ACHN (cell line): ENCODE measurements around the gene EIF2D.
A peak's percentile ranks its signal among the peaks of the same experiment; 100 is the strongest.
"Not testable (repeated sequence)": the region's sequence is repeated elsewhere in the genome, so short reads cannot be mapped to it uniquely, and the experiment has no call there.

ENCODE experiments used
- DNase-seq: peaks from one replicate; pipeline ENCODE4 v3.0.0-alpha.2; 2015
- in situ Hi-C: cut with HindIII; loops from 2 replicates; pipeline ENCODE4 v1.10.0; 2017; ENCODE audit warnings: low sequenced_read_pairs, low pct_ligation_motif_present, low pct_unique_long_range_greater_than_20kb

EIF2D gene

GRCh38 chr1:206612129-206612876, at the start of gene EIF2D:
Gene EIF2D, minus strand, starts transcription at chr1:206612465. Its CDS starts 123 bp downstream, at chr1:206612342.
- DNase-seq, result peak; percentile 95
- in situ Hi-C loops, result no loop called here

GRCh38 chr1:206661161-206661820, 49.0 kb upstream of the EIF2D start:
- DNase-seq, result no peak
- in situ Hi-C loops, result no loop called here

DNA sequence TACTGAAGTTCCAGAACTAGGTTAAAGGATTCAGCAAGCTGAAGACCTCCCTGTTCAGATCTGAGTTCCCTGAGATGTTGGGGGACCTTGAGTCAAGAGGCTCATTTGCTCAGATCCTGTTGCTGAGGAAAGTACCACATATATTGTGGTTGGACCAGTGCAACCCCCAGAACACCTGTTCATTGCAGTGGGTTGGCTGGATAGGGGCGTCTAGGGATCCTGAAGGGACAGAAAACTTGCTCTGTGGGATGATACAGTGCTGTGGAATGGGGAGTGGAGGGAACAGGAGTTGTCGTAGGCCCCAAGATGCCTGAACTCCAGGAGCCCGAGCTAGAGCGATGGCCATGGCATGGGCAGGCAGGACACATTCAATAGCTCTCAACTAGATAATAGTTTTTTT, 47.9 kb upstream of the EIF2D start:
- in situ Hi-C loops, result no loop called here
- DNase-seq, result no peak

DNA sequence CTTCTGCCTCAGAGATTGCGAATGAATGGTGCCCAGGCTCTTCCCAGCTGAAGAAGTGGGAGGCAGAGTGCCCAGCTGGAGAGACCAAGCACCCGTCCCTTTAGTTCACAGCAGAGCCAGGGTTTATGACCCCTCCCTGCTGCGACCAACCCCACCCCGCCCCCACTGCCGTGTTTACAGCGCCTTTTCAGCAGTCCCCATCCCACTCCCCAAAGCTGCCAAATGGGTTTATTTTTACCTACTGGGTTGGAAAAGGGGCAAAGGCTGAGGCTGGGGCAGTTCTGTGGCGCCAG, 46.7 kb upstream of the EIF2D start:
- no peak for DNase-seq
- in situ Hi-C loops, result no loop called here

DNA sequence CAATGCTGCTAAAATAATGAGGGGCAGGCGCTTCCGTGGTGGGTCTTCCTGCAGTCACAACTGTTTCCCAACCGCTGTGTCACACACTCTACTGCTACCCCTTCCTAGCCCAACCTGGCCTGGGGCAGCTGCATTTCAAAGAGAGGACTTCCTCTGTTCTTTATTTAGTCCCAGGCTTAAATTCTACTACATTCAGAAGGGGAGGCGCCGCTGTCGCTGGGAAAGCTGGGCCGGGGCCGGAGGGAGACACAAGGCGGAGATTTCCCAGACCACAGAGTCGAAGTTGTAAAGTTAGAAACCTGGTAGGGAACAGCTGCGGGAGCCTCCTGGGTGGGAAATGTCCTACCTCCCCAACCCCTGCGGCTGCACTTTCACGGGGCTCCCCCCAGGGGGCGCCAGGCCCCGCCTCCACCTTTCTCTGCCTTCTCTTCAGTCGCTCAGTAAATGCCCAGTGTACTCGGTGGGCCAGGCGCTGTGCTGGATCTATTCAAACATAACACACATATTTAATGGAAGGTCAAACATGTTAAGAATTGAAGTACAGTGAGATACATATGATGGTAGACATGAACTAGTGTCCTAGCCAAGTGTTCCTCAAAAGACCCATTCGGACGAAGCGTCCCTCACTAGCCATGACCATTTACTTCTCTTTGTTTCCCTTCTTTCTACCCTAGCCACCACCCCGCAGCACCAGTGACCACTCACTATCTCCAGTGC, 46.2 kb upstream of the EIF2D start:
- DNase-seq, result peak; percentile 22
- in situ Hi-C loops, result no loop called here

DNA sequence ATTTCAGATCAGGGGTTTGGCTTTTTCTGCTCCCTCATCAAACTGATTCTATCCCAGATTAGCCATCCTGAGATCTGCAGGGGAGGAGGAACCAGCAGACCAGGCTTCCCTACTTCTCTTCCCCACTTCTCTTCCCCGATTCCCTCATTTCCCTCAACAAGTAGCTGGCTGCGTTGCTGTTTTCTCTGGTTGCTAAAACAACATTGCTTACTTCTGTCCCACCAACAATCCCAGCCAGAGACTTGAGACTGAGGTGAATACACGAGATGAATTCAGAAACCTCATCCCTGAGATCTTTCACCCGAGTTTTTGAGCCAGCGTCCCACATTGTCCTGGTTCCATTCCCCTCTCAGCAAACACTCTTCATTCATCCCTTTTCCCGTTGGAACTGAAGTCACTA, 45.5 kb upstream of the EIF2D start:
- DNase-seq, result no peak
- in situ Hi-C loops, result no loop called here

- in situ Hi-C loops, result no loop called here
Measured at GRCh38 chr1:206656936-206657335, 44.7 kb upstream of the EIF2D start.

GRCh38 chr1:206655471-206655882, 43.2 kb upstream of the EIF2D start:
- in situ Hi-C loops, result no loop called here
- no peak for DNase-seq

More at GRCh38 chr1:206656936-206657335, 44.7 kb upstream of the EIF2D start:
- DNase-seq, result no peak

- no peak for DNase-seq
- in situ Hi-C loops, result no loop called here
Measured at GRCh38 chr1:206654828-206655227, 42.6 kb upstream of the EIF2D start.

- DNase-seq, result no peak
- in situ Hi-C loops, result no loop called here
Measured at GRCh38 chr1:206653715-206654459, 41.6 kb upstream of the EIF2D start.

- in situ Hi-C loops, result no loop called here
- DNase-seq, result peak; percentile 12
Measured at GRCh38 chr1:206651958-206652890, 40.0 kb upstream of the EIF2D start.

- in situ Hi-C loops, result no loop called here
- no peak for DNase-seq
Measured at GRCh38 chr1:206651014-206651413, 38.7 kb upstream of the EIF2D start.

DNA sequence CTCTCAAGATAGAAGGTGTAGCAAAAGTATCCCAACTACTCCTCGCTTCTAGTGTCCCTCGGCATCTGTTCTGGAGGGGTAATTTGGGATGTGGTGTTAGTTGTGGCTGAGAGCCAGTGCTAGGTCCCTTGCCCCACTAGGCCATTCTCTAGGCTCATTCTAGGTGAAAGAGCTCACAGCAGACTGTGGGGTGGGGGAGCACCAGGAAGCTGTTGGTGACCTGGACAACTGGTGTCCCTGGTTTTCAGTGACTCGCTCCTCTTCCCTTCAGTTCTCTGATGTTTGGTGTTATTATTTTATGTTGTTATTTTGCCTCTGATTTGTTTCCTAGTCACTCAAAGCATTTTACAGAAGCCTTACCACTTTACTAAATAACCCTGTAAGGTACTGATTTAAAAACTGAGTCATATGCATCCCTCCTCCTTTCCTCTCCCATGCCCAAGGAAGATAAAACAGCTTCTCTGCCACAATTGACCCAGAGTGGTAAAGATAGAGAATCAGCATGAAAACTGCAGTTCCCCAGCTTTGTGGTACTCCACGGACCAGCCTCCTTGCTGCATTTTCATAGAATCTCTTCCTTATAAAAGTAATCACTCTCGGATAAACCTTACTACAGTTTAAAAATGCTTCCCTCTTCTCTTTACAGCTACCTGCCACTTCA, 37.1 kb upstream of the EIF2D start:
- in situ Hi-C loops, result no loop called here
- no peak for DNase-seq

DNA sequence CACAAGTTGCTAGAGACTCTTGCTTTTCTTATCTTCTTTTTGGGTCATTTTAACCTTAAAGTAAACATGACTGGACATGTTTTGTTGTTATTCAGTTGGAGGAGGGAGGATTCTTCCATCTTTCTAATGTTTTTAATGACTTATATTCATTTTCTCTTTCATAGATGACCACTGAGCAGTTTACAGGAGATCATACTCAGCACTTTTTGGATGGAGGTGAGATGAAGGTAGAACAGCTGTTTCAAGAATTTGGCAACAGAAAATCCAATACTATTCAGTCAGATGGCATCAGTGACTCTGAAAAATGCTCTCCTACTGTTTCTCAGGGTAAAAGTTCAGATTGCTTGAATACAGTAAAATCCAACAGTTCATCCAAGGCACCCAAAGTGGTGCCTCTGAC, 35.0 kb upstream of the EIF2D start:
- in situ Hi-C loops, result no loop called here
- DNase-seq, result no peak

- in situ Hi-C loops, result no loop called here
- no peak for DNase-seq
Measured at GRCh38 chr1:206646504-206646903, 34.2 kb upstream of the EIF2D start.

GRCh38 chr1:206643118-206643698, 30.9 kb upstream of the EIF2D start:
- in situ Hi-C loops, result no loop called here
- DNase-seq, result no peak

DNA sequence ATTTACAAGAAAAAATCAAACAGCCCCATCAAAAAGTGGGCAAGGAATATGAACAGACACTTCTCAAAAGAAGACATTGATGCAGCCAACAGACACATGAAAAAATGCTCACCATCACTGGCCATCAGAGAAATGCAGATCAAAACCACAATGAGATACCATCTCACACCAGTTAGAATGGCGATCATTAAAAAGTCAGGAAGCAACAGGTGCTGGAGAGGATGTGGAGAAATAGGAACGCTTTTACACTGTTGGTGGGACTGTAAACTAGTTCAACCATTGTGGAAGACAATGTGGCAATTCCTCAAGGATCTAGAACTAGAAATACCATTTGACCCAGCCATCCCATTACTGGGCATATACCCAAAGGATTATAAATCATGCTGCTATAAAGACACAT, 29.8 kb upstream of the EIF2D start:
- DNase-seq, in situ Hi-C loops: not testable (repeated sequence)
